ENCODE results near the gene GRAP.
"Not testable (repeated sequence)": the region's sequence is repeated elsewhere in the genome, so short reads cannot be mapped to it uniquely, and the experiment has no call there.

GRCh38 chr17:19047510-19047909 lies 753 bp upstream of the GRAP start:
- TF ChIP-seq CTCF, POLR2AphosphoS5 (IDR thresholded peaks at IDR 0.05): not testable (repeated sequence)
